H1 (cell line): ENCODE data around the gene LHCGR. TPM values are rescaled to one million over a fixed set of nuclear protein-coding genes. Genes with fewer than 3 reads are reported as not detected.

ENCODE experiments used
- CTCF ChIA-PET: fragments of 300-600 bp; sonication (Branson Sonifier 250); formaldehyde crosslinking; loops from one replicate; lab custom pipeline; 2021; ENCODE audit not compliant: partially characterized antibody; lab: Charles Lee
- POLR2A ChIA-PET: fragments of 300-600 bp; sonication (Branson Sonifier 250); formaldehyde crosslinking; loops from one replicate; lab custom pipeline; 2021; ENCODE audit warnings: inconsistent platforms; ENCODE audit not compliant: partially characterized antibody; lab: Charles Lee
- DNase-seq, 2 experiments: peaks; one replicate each; pipeline versions ENCODE4 v3.0.0 to v3.0.0-alpha.2; 2010 to 2022; ENCODE audit warnings: low spot score in 2 of 2, low read depth in 1 of 2, mixed read lengths in 1 of 2
- FAIRE-seq: peaks from 2 replicates; lab custom pipeline; 2011; peaks lifted over from hg19 to GRCh38; lab: Jason Lieb, UNC
- H2AFZ ChIP-seq: 2 replicates; pipeline ENCODE4 v1.8.1; 2012; ENCODE audit warnings: low read length, inconsistent platforms
- H2AK5ac ChIP-seq: 2 replicates; pipeline ENCODE4 v1.6.1; 2013; ENCODE audit warnings: low read depth, low read length
- H2BK120ac ChIP-seq: replicated peaks from 2 replicates; pipeline ENCODE3; 2013; ENCODE audit warnings: low read depth, low read length, inconsistent platforms
- H2BK12ac ChIP-seq: 2 replicates; pipeline ENCODE4 v1.6.1; 2013; ENCODE audit warnings: low read depth, low read length
- H2BK15ac ChIP-seq: 2 replicates; pipeline ENCODE4 v1.6.1; 2013; ENCODE audit warnings: low read length
- H2BK20ac ChIP-seq: 2 replicates; pipeline ENCODE4 v1.6.1; 2013; ENCODE audit warnings: low read length
- H2BK5ac ChIP-seq: 2 replicates; pipeline ENCODE4 v1.6.1; 2013; ENCODE audit warnings: low read depth, low read length
- H3K14ac ChIP-seq: 2 replicates; pipeline ENCODE4 v1.6.1; 2013; ENCODE audit warnings: inconsistent platforms; ENCODE audit not compliant: insufficient read length
- H3K18ac ChIP-seq: 2 replicates; pipeline ENCODE4 v1.6.1; 2013; ENCODE audit warnings: low read length; ENCODE audit errors: extremely low read depth
- H3K23ac ChIP-seq: 2 replicates; pipeline ENCODE4 v1.6.1; 2013; ENCODE audit warnings: inconsistent platforms; ENCODE audit not compliant: insufficient read length
- H3K23me2 ChIP-seq: 2 replicates; pipeline ENCODE4 v1.6.1; 2013; ENCODE audit warnings: low read depth, low read length
- H3K27ac ChIP-seq: 2 replicates; pipeline ENCODE4 v1.6.1; 2011; ENCODE audit warnings: low read depth, low read length, inconsistent platforms
- H3K27me3 ChIP-seq, 4 experiments: replicated peaks in 1 of 4; 1 replicate in 1 of 4; 2 replicates in 3 of 4; pipeline versions ENCODE4 v1.6.1 to v1.8.1; 2011 to 2013; ENCODE audit warnings: low read length in 3 of 4, mild to moderate bottlenecking in 3 of 4, inconsistent platforms in 2 of 4, mixed read lengths in 2 of 4, moderate library complexity in 1 of 4; ENCODE audit not compliant: control insufficient read depth in 3 of 4, insufficient read depth in 3 of 4; ENCODE audit errors: extremely low read depth in 1 of 4
- H3K36me3 ChIP-seq, 4 experiments: 2 replicates each; pipeline versions ENCODE4 v1.6.1 to v1.8.1; 2011 to 2013; ENCODE audit warnings: mild to moderate bottlenecking in 4 of 4, low read length in 3 of 4, moderate library complexity in 2 of 4, control low read depth in 1 of 4, inconsistent platforms in 1 of 4; ENCODE audit not compliant: insufficient read depth in 4 of 4, control insufficient read depth in 2 of 4
- H3K4ac ChIP-seq: replicated peaks from 2 replicates; pipeline ENCODE3; 2013; ENCODE audit warnings: low read length, low read depth, mixed read lengths, inconsistent platforms; ENCODE audit not compliant: insufficient read length
- H3K4me1 ChIP-seq, 4 experiments: replicated peaks in 1 of 4; 1 replicate in 1 of 4; 2 replicates in 3 of 4; pipeline versions ENCODE4 v1.6.1 to v1.8.1; 2011 to 2013; ENCODE audit warnings: low read length in 3 of 4, inconsistent platforms in 2 of 4, mixed read lengths in 1 of 4; ENCODE audit not compliant: insufficient read depth in 4 of 4, control insufficient read depth in 3 of 4
- H3K4me2 ChIP-seq, 2 experiments: 2 replicates each; pipeline versions ENCODE4 v1.6.1 to v1.8.1; 2011 to 2013; ENCODE audit warnings: low read depth in 2 of 2, low read length in 2 of 2, control low read depth in 1 of 2, inconsistent platforms in 1 of 2, mild to moderate bottlenecking in 1 of 2; ENCODE audit not compliant: insufficient read depth in 1 of 2
- H3K4me3 ChIP-seq, 4 experiments: fragments of 200-600, 300-600 bp in 1 of 4; sonication (generic), shearing (Covaris generic), sonication (Bioruptor Twin) in 1 of 4; 2 replicates each; pipeline versions ENCODE4 v1.5.1 to v1.8.1; 2011 to 2016; ENCODE audit warnings: low read length in 4 of 4, low read depth in 3 of 4, control low read depth in 2 of 4, inconsistent platforms in 2 of 4, mild to moderate bottlenecking in 2 of 4, mixed read lengths in 1 of 4, moderate library complexity in 1 of 4; ENCODE audit not compliant: insufficient read depth in 2 of 4; ENCODE audit errors: extremely low read depth in 1 of 4
- H3K56ac ChIP-seq: replicated peaks from 2 replicates; pipeline ENCODE3; 2013; ENCODE audit warnings: low read depth, mild to moderate bottlenecking, mixed read lengths, low read length, inconsistent platforms; ENCODE audit not compliant: insufficient read length
- H3K79me1 ChIP-seq: 2 replicates; pipeline ENCODE4 v1.6.1; 2013; ENCODE audit warnings: low read depth, low read length, control low read depth
- H3K79me2 ChIP-seq, 2 experiments: 2 replicates each; pipeline versions ENCODE4 v1.6.1 to v1.8.1; 2012 to 2013; ENCODE audit warnings: low read length in 2 of 2, mild to moderate bottlenecking in 2 of 2, inconsistent platforms in 1 of 2; ENCODE audit not compliant: insufficient read depth in 2 of 2, control insufficient read depth in 1 of 2
- H3K9ac ChIP-seq, 4 experiments: replicated peaks in 1 of 4; 1 replicate in 1 of 4; 2 replicates in 3 of 4; pipeline versions ENCODE4 v1.6.1 to v1.8.1; 2011 to 2013; ENCODE audit warnings: low read depth in 3 of 4, low read length in 3 of 4, control low read depth in 2 of 4, mild to moderate bottlenecking in 2 of 4, moderate library complexity in 2 of 4, inconsistent platforms in 1 of 4; ENCODE audit errors: extremely low read depth in 1 of 4
- H3K9me3 ChIP-seq, 2 experiments: 2 replicates each; pipeline versions ENCODE4 v1.6.1 to v1.8.1; 2012 to 2013; ENCODE audit warnings: mild to moderate bottlenecking in 2 of 2, moderate library complexity in 2 of 2, control low read depth in 1 of 2, inconsistent platforms in 1 of 2, low read depth in 1 of 2, low read length in 1 of 2, mixed read lengths in 1 of 2; ENCODE audit not compliant: insufficient read depth in 2 of 2
- H4K20me1 ChIP-seq, 2 experiments: replicated peaks in 1 of 2; 2 replicates each; pipeline versions ENCODE3 to v1.8.1; 2011 to 2013; ENCODE audit warnings: inconsistent platforms in 2 of 2, low read length in 2 of 2, mild to moderate bottlenecking in 1 of 2; ENCODE audit not compliant: insufficient read depth in 2 of 2, control insufficient read depth in 1 of 2
- H4K5ac ChIP-seq: 2 replicates; pipeline ENCODE4 v1.6.1; 2013; ENCODE audit warnings: low read length, low read depth, mixed read lengths, inconsistent platforms; ENCODE audit not compliant: insufficient read length
- H4K8ac ChIP-seq: 2 replicates; pipeline ENCODE4 v1.8.0; 2013; ENCODE audit warnings: mild to moderate bottlenecking, moderate library complexity, low read length, inconsistent platforms; ENCODE audit not compliant: insufficient read depth; ENCODE audit errors: extremely low read depth
- H4K91ac ChIP-seq: replicated peaks from 2 replicates; pipeline ENCODE3; 2013; ENCODE audit warnings: low read length, mixed read lengths, inconsistent platforms; ENCODE audit not compliant: insufficient read length
- ATF3 ChIP-seq: IDR thresholded peaks from 2 replicates; pipeline ENCODE4 v1.6.1; 2011; ENCODE audit warnings: low read depth, mild to moderate bottlenecking, low read length; ENCODE audit not compliant: insufficient read depth
- CBX5 ChIP-seq: fragments of 300-800, 300-1000 bp; sonication (generic); IDR thresholded peaks from 2 replicates; pipeline ENCODE4 v1.7.1; 2016; ENCODE audit warnings: antibody characterized with exemption, low read length, low read depth
- CBX8 ChIP-seq: fragments of 300-800, 300-1000 bp; sonication (generic); IDR thresholded peaks from 2 replicates; pipeline ENCODE4 v1.7.1; 2016; ENCODE audit warnings: low read depth, low read length, borderline replicate concordance
- EP300 ChIP-seq, 2 experiments: IDR thresholded peaks; 1 replicate in 1 of 2; 2 replicates in 1 of 2; pipeline ENCODE4 v1.6.1; 2011 to 2012; ENCODE audit warnings: low read depth in 2 of 2, low read length in 2 of 2, mild to moderate bottlenecking in 2 of 2, borderline replicate concordance in 1 of 2, inconsistent platforms in 1 of 2, moderate library complexity in 1 of 2
- RBBP5 ChIP-seq: IDR thresholded peaks from 2 replicates; pipeline ENCODE4 v1.7.1; 2012; ENCODE audit warnings: low read depth, mild to moderate bottlenecking, inconsistent platforms, low read length, moderate library complexity, borderline replicate concordance
- SIN3A ChIP-seq, 2 experiments: IDR thresholded peaks in 1 of 2; conservative IDR thresholded peaks in 1 of 2; 2 replicates each; pipeline ENCODE4 v1.6.1; 2011 to 2012; ENCODE audit warnings: low read length in 2 of 2, improper control_type of control experiment in 1 of 2, low read depth in 1 of 2, mild to moderate bottlenecking in 1 of 2
- SIRT6 ChIP-seq: IDR thresholded peaks from one replicate; pipeline ENCODE4 v1.7.1; 2012; ENCODE audit warnings: low read length, inconsistent platforms
- SRF ChIP-seq: IDR thresholded peaks from 2 replicates; pipeline ENCODE4 v1.6.1; 2011; ENCODE audit warnings: mild to moderate bottlenecking, low read depth, low read length, moderate library complexity
- TBP ChIP-seq: IDR thresholded peaks from 2 replicates; pipeline ENCODE4 v1.6.1; 2011; ENCODE audit warnings: low read depth, low read length, improper control_type of control experiment
- TEAD4 ChIP-seq: IDR thresholded peaks from 2 replicates; pipeline ENCODE4 v1.6.1; 2012; ENCODE audit warnings: low read depth, low read length, inconsistent platforms, mixed read lengths
- ZNF274 ChIP-seq: IDR thresholded peaks from 2 replicates; pipeline ENCODE4 v1.7.0; 2012; ENCODE audit warnings: low read length, borderline replicate concordance; ENCODE audit errors: extremely low read depth
- WGBS, 2 experiments: shearing (Covaris generic) in 1 of 2; methylation state at CpG; one replicate each; pipeline versions ENCODE4 v1.1.6 to v1.1.7; 2013 to 2015; ENCODE audit warnings: low lambda C conversion rate in 2 of 2, mixed read lengths in 2 of 2, inconsistent platforms in 1 of 2, low coverage in 1 of 2, missing lambda C conversion rate in 1 of 2; ENCODE audit not compliant: insufficient replicate concordance in 2 of 2, insufficient coverage in 1 of 2, insufficient read length in 1 of 2; ENCODE audit errors: extremely low coverage in 1 of 2, missing lambda C conversion rate in 1 of 2; 5-methylcytosine and 5-hydroxymethylcytosine counted together
- polyA plus RNA-seq, 7 experiments: library from polyadenylated mRNA; depleted of rRNA in 3 of 7; stranded (reverse) in 5 of 7; unstranded in 2 of 7; fragments of >200 nt in 5 of 7; fragments of 200-250 nt in 2 of 7; gene quantifications; 1 replicate in 5 of 7; 2 replicates in 1 of 7; 4 replicates in 1 of 7; pipeline versions ENCODE4 v1.2.1 to v1.2.3, GENCODE V29; 2011 to 2013; ENCODE audit warnings: missing spikeins in 2 of 7, mixed read lengths in 2 of 7
- total RNA-seq: library from RNA; stranded (reverse); fragmentation: NEBNext Ultra II Directional; extraction: Animal tissue kit (Norgen Biotek cat#: 25700); gene quantifications from 2 replicates; pipeline ENCODE4 v1.2.1, GENCODE V29; 2021
- TF ChIP-seq, protein P1 (sequence below): IDR thresholded peaks from 2 replicates; pipeline ENCODE4 v1.6.1; 2012; ENCODE audit warnings: inconsistent platforms

Gene LHCGR
- total and polyA plus RNA-seq, 2 of the 8 experiments (the other 6 are each of a cell fraction or from before 2014, with no cell fraction given): 0.30 to 0.73 TPM

GRCh38 chr2:48674933-48675332, 80.6 kb downstream of the LHCGR start:
- Histone ChIP-seq H2BK5ac (no peak overlapping the region), H3K4me2 (no peak overlapping the region), H3K36me3 (no peaks in the 10 kb centered on the region), H4K5ac (no peak overlapping the region), H3K4ac (no peak overlapping the region), H3K4me3 (no peak overlapping the region), H2BK20ac (no peak overlapping the region), H2AFZ (no peak overlapping the region), H4K8ac (no peak overlapping the region), H2BK120ac (no peak overlapping the region), H3K56ac (no peak overlapping the region), H3K23me2 (no peaks in the 10 kb centered on the region; the same call in 1 of the 2 replicates), H3K79me1 (no peaks in the 10 kb centered on the region), H4K20me1 (no peaks in the 10 kb centered on the region), H2BK12ac (no peak overlapping the region), H3K23ac (no peak overlapping the region), H4K91ac (no peak overlapping the region), H2BK15ac (no peak overlapping the region), H3K27me3 (no peaks in the 10 kb centered on the region), H3K79me2 (no peaks in the 10 kb centered on the region), H2AK5ac (no peak overlapping the region), H3K9ac (no peak overlapping the region), H3K27ac (no peak overlapping the region), H3K18ac (no peak overlapping the region), H3K4me1 (no peaks in the 10 kb centered on the region), H3K14ac (no peak overlapping the region), H3K9me3 (no peaks in the 10 kb centered on the region; a peak in 1 of 4 replicates)
- TF ChIP-seq CBX8 (no peak), CBX5 (no peak), RBBP5 (no peak), TEAD4 (no peak), ATF3 (no peak), EP300 (IDR thresholded peaks at IDR 0.05; ENCODE audit: borderline replicate concordance in 1 of 2, low read depth in 2 of 2, low read length in 2 of 2) (no peak), SRF (no peak), TBP (no peak), SIN3A (conservative IDR thresholded peaks at IDR 0.05 in 1 of 2, IDR thresholded peaks at IDR 0.05 in 1 of 2; ENCODE audit: low read depth in 1 of 2, low read length in 2 of 2) (no peak), ZNF274 (no peak), SIRT6 (no peak)
- TF ChIP-seq, protein P1, sequence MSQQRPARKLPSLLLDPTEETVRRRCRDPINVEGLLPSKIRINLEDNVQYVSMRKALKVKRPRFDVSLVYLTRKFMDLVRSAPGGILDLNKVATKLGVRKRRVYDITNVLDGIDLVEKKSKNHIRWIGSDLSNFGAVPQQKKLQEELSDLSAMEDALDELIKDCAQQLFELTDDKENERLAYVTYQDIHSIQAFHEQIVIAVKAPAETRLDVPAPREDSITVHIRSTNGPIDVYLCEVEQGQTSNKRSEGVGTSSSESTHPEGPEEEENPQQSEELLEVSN: no peak
- ChIA-PET POLR2A (no interaction called here), CTCF (no interaction called here)
- DNase-seq (no peak), FAIRE-seq (no peak)
- 71% methylated on average over 2 of the region's 2 CpGs; no CpG with 5 or more reads in 1 of the 2 experiments for WGBS, 2 experiments
